ENCODE data around the gene TBCE. TPM values are rescaled to one million over a fixed set of nuclear protein-coding genes. Genes with fewer than 3 reads are reported as not detected.

The TBCE gene
- total and polyA plus RNA-seq, 4 donors = 9.5 to 19.7 (median 14.1) TPM

- TF ChIP-seq JUND (IDR thresholded peaks at IDR 0.05) (no peak), FOXA1 (IDR thresholded peaks at IDR 0.05) (no peak), RXRA (IDR thresholded peaks at IDR 0.05) (no peak), RAD21 (IDR thresholded peaks at IDR 0.05) (no peak), EGR1 (IDR thresholded peaks at IDR 0.05; ENCODE audit: low read depth in 2 of 2) (no peak), GABPA (IDR thresholded peaks at IDR 0.05 in 1 of 2, conservative IDR thresholded peaks at IDR 0.05 in 1 of 2) (no peak), MAX (IDR thresholded peaks at IDR 0.05) (no peak), SP1 (IDR thresholded peaks at IDR 0.05) (no peak)
These were observed 128.3 kb downstream of the TBCE start (continued) for GRCh38 chr1:235495551-235495950.

- Histone ChIP-seq H3K4me1 (ENCODE audit: control insufficient read depth in 4 of 4, insufficient read depth in 4 of 4, low read length in 3 of 4) (peaks cover 4 to 17% (median 8%) of the 10 kb centered on the region in 4 donors), H3K4me3 (ENCODE audit: low read depth in 1 of 3, low read length in 3 of 3) (no peak overlapping the region), H3K36me3 (ENCODE audit: control insufficient read depth in 4 of 4, insufficient read depth in 3 of 4, low read depth in 1 of 4, low read length in 3 of 4) (no peaks in the 10 kb centered on the region), H3K9ac (ENCODE audit: low read depth in 1 of 2, low read length in 2 of 2) (no peak overlapping the region), H3K27ac (ENCODE audit: low read depth in 1 of 2, low read length in 2 of 2) (no peak overlapping the region), H3K9me3 (ENCODE audit: control insufficient read depth in 4 of 4, low read length in 3 of 4) (no peaks in the 10 kb centered on the region), H3K27me3 (ENCODE audit: control insufficient read depth in 4 of 4, insufficient read depth in 4 of 4, low read length in 3 of 4) (no peaks in the 10 kb centered on the region)
- TF ChIP-seq ZBTB33 (IDR thresholded peaks at IDR 0.05) (no peak), FOXA2 (IDR thresholded peaks at IDR 0.05) (no peak), MAX (IDR thresholded peaks at IDR 0.05) (no peak), RAD21 (IDR thresholded peaks at IDR 0.05) (no peak), REST (IDR thresholded peaks at IDR 0.05) (no peak), RXRA (IDR thresholded peaks at IDR 0.05) (no peak), JUND (IDR thresholded peaks at IDR 0.05) (no peak), SP1 (IDR thresholded peaks at IDR 0.05) (no peak), YY1 (IDR thresholded peaks at IDR 0.05) (no peak), CTCF (IDR thresholded peaks at IDR 0.05; ENCODE audit: low read depth, low read length, missing input control) (no peak)
- DNase-seq (ENCODE audit: low spot score) = no peak
- 91% methylated on average over 5 of the region's 5 CpGs for WGBS
These were observed 133.8 kb downstream of the TBCE start for GRCh38 chr1:235500971-235501540.

Small RNAs within 50 kb of the gene (small RNA-seq; reads per million reads assigned to genes)
- not detected for gene AL391994.1
- not detected for gene RPS21P1

Other genes with a start within 250 kb of the TBCE start
- gene TOMM20, start 238.6 kb upstream of the TBCE start, total RNA-seq = 10 to 100 TPM; 34.9 to 43.3 TPM
- gene TOMM20, start 238.6 kb upstream of the TBCE start, polyA plus RNA-seq = 10 to 100 TPM; 33.4 to 74.4 TPM
- 10 to 100 TPM; 15.6 to 18.8 TPM for gene RBM34, start 206.2 kb upstream of the TBCE start, total RNA-seq
- 10 to 100 TPM; 18.8 to 30.2 TPM for gene RBM34, start 206.2 kb upstream of the TBCE start, polyA plus RNA-seq
- 10 to 100 TPM; 21.6 to 27.3 TPM for gene ARID4B, start 39.2 kb upstream of the TBCE start, total RNA-seq
- 10 to 100 TPM in 1 of 2 donors, 1 to 10 TPM in 1; 4.2 to 21.0 TPM for gene ARID4B, start 39.2 kb upstream of the TBCE start, polyA plus RNA-seq
- gene GGPS1, start 38.9 kb upstream of the TBCE start, total RNA-seq = 10 to 100 TPM in 1 of 2 donors, 1 to 10 TPM in 1; 4.8 to 10.1 TPM
- 10 to 100 TPM in 1 of 2 donors, 1 to 10 TPM in 1; 6.5 to 13.2 TPM for gene GGPS1, start 38.9 kb upstream of the TBCE start, polyA plus RNA-seq
- 10 to 100 TPM; 10.5 to 20.7 TPM for gene B3GALNT2, start 137.0 kb downstream of the TBCE start, total RNA-seq
- 1 to 10 TPM; 2.3 to 3.7 TPM for gene B3GALNT2, start 137.0 kb downstream of the TBCE start, polyA plus RNA-seq

Measured in liver (tissue), 10 donors.